HepG2 (cell line): ENCODE results near the gene ADIRF. TPM values are rescaled to one million over a fixed set of nuclear protein-coding genes. Genes with fewer than 3 reads are reported as not detected.

Source experiments
- ATAC-seq: fragments of 200-7000 bp; cut with Tn5 transposase; 3 replicates; pipeline ENCODE4 v1.9.1; 2020; ENCODE audit warnings: mild to moderate bottlenecking, moderate library complexity
- BruUV-seq: library from RNA; stranded (reverse); fragments of 400-500 nt; replicated peaks from 2 replicates; lab custom pipeline; 2021; lab: Mats Ljungman, UMichigan
- CTCF ChIA-PET: fragments of 300-600 bp; formaldehyde crosslinking; extraction: SDS; loops from one replicate; lab custom pipeline; 2021; ENCODE audit warnings: low total read pairs, inconsistent platforms, low intra/inter-chr PET ratio; lab: Yijun Ruan, JAX
- POLR2A ChIA-PET: fragments of 350-600 bp; sonication (Branson Sonifier 250); formaldehyde crosslinking; loops from one replicate; lab custom pipeline; 2020; ENCODE audit warnings: antibody characterized with exemption, inconsistent platforms; lab: Yijun Ruan, JAX
- DNase-seq: peaks from one replicate; pipeline ENCODE4 v3.0.0-alpha.2; 2015; ENCODE audit warnings: low spot score
- FAIRE-seq: peaks from 3 replicates; lab custom pipeline; 2011; peaks lifted over from hg19 to GRCh38; lab: Jason Lieb, UNC
- H2AFZ ChIP-seq: one replicate; pipeline ENCODE4 v1.6.1; 2011; ENCODE audit warnings: low read length, inconsistent platforms
- H3K27ac ChIP-seq: fragments of 300-600 bp; 3 replicates; pipeline ENCODE4 v1.8.0; 2011; ENCODE audit warnings: mixed run types, mild to moderate bottlenecking, mixed read lengths, low read length, inconsistent platforms; ENCODE audit not compliant: insufficient read depth; ENCODE audit errors: extremely low read length
- H3K27me3 ChIP-seq, 2 experiments: fragments of 200-600 bp in 1 of 2; 2 replicates in 1 of 2; 3 replicates in 1 of 2; pipeline versions ENCODE4 v1.6.0 to v1.8.0; 2011; ENCODE audit warnings: low read length in 2 of 2, mild to moderate bottlenecking in 2 of 2, moderate library complexity in 2 of 2, inconsistent platforms in 1 of 2; ENCODE audit not compliant: insufficient read depth in 2 of 2, control insufficient read depth in 1 of 2
- H3K36me3 ChIP-seq, 2 experiments: fragments of 200-600 bp in 1 of 2; replicated peaks in 1 of 2; 2 replicates in 1 of 2; 3 replicates in 1 of 2; pipeline versions ENCODE4 v1.5.1 to v1.8.0; 2011; ENCODE audit warnings: low read length in 2 of 2, inconsistent platforms in 1 of 2; ENCODE audit not compliant: insufficient read depth in 2 of 2, control insufficient read depth in 1 of 2
- H3K4me1 ChIP-seq: 2 replicates; pipeline ENCODE4 v1.5.1; 2012; ENCODE audit warnings: low read length, inconsistent platforms; ENCODE audit not compliant: insufficient read depth
- H3K4me2 ChIP-seq: 2 replicates; pipeline ENCODE4 v1.6.0; 2011; ENCODE audit warnings: low read depth, low read length, inconsistent platforms
- H3K4me3 ChIP-seq, 3 experiments: fragments of 200-600 bp in 1 of 3; sonication (generic), shearing (Covaris generic) in 1 of 3; replicated peaks in 1 of 3; 2 replicates each; pipeline ENCODE4 v1.5.1; 2011 to 2016; ENCODE audit warnings: low read length in 3 of 3, inconsistent platforms in 2 of 3, low read depth in 2 of 3, mild to moderate bottlenecking in 2 of 3, control low read depth in 1 of 3, mixed read lengths in 1 of 3; ENCODE audit not compliant: insufficient read depth in 1 of 3
- H3K79me2 ChIP-seq: one replicate; pipeline ENCODE4 v1.6.1; 2011; ENCODE audit warnings: low read length, inconsistent platforms; ENCODE audit not compliant: insufficient read depth
- H3K9ac ChIP-seq: 2 replicates; pipeline ENCODE4 v1.6.0; 2011; ENCODE audit warnings: mild to moderate bottlenecking, low read depth, low read length, inconsistent platforms; ENCODE audit not compliant: insufficient read depth
- H3K9me3 ChIP-seq: 2 replicates; pipeline ENCODE4 v1.5.1; 2012; ENCODE audit warnings: mild to moderate bottlenecking, low read length
- H4K20me1 ChIP-seq: 2 replicates; pipeline ENCODE4 v1.6.0; 2011; ENCODE audit warnings: inconsistent platforms, mild to moderate bottlenecking, low read length, moderate library complexity; ENCODE audit not compliant: insufficient read depth
- ZNF256 ChIP-seq: sonication (generic); formaldehyde crosslinking; conservative IDR thresholded peaks from 2 replicates; pipeline ENCODE4 v1.4.0; 2020; ENCODE audit warnings: missing genetic modification reagents
- ZNF589 ChIP-seq: sonication (generic); formaldehyde crosslinking; conservative IDR thresholded peaks from 2 replicates; pipeline ENCODE4 v1.8.0; 2022; ENCODE audit warnings: mild to moderate bottlenecking, moderate library complexity, missing genetic modification reagents
- ZNF678 ChIP-seq: sonication (generic); formaldehyde crosslinking; IDR thresholded peaks from 2 replicates; pipeline ENCODE4 v1.4.0; 2020; ENCODE audit warnings: mild to moderate bottlenecking, missing genetic modification reagents
- WGBS: methylation state at CpG from one replicate; pipeline ENCODE4 v1.1.6; 2017; ENCODE audit warnings: low lambda C conversion rate; 5-methylcytosine and 5-hydroxymethylcytosine counted together
- in situ Hi-C: cut with HindIII; loops from 2 replicates; pipeline ENCODE4 v1.10.0; 2017; ENCODE audit warnings: low pct_unique_long_range_greater_than_20kb; ENCODE audit not compliant: extremely low pct_ligation_motif_present
- intact Hi-C: fragments of 100-400 bp; cut with micrococcal nuclease; formaldehyde crosslinking; loops from one replicate; pipeline ENCODE4 v1.10.0; 2022; ENCODE audit not compliant: unreplicated experiment
- polyA plus RNA-seq, 8 experiments: library from polyadenylated mRNA; depleted of rRNA in 3 of 8; stranded (reverse) in 7 of 8; unstranded in 1 of 8; fragments of >200 nt; fragmentation: Illumina TruSeq in 4 of 8; extraction: Trizol in 4 of 8; gene quantifications; 2 replicates each; pipeline versions ENCODE4 v1.2.1 to v1.2.3, GENCODE V29; 2011 to 2016; ENCODE audit warnings: low read depth in 4 of 8, missing spikeins in 1 of 8, mixed read lengths in 1 of 8; ENCODE audit not compliant: insufficient read depth in 1 of 8
- total RNA-seq, 5 experiments: library from RNA; depleted of rRNA; stranded (reverse); fragments of >200 nt; fragmentation: Illumina TruSeq; extraction: Trizol; gene quantifications; 2 replicates each; pipeline ENCODE4 v1.2.3, GENCODE V29; 2016; ENCODE audit warnings: low read depth in 1 of 5
- TF ChIP-seq, protein P1 (sequence below): IDR thresholded peaks from 2 replicates; pipeline ENCODE4 v1.6.1; 2016
- TF ChIP-seq, protein P2 (sequence below): sonication (generic); formaldehyde crosslinking; IDR thresholded peaks from 2 replicates; pipeline ENCODE4 v1.4.0; 2020; ENCODE audit warnings: missing genetic modification reagents, mild to moderate bottlenecking, borderline replicate concordance
- TF ChIP-seq, protein P3 (sequence below): sonication (generic); formaldehyde crosslinking; IDR thresholded peaks from 2 replicates; pipeline ENCODE4 v1.4.0; 2020; ENCODE audit warnings: missing genetic modification reagents, borderline replicate concordance

The ADIRF gene
- total and polyA plus RNA-seq, 2 of the 13 experiments (the other 11 are each of a cell fraction or from before 2014, with no cell fraction given) = 0.13 to 0.40 TPM

DNA sequence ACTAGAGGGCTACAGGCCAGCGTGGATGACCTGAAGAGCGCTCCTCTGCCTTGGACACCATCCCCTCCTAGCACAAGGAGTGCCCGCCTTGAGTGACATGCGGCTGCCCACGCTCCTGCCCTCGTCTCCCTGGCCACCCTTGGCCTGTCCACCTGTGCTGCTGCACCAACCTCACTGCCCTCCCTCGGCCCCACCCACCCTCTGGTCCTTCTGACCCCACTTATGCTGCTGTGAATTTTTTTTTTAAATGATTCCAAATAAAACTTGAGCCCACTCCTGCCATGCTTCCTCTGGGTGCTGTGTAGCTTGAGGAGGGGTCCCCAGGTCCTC, 5.3 kb upstream of the ADIRF start:
- H3K36me3 ChIP-seq = no peaks in the 10 kb centered on the region
- DNase-seq (no peak), ATAC-seq (no peak), FAIRE-seq (no peak)
- H3K9me3 ChIP-seq = no peaks in the 10 kb centered on the region
- H3K9ac ChIP-seq = no peak overlapping the region
- peaks cover 6 to 57% of the 10 kb centered on the region in 2 experiments; a peak in 4 of 5 replicates for H3K27me3 ChIP-seq
- no peak overlapping the region for H3K4me2 ChIP-seq
- ChIA-PET POLR2A (no interaction called here), CTCF (no interaction called here)
- H3K4me3 ChIP-seq = no peak overlapping the region
- in situ Hi-C loops (no loop called here), intact Hi-C loops (no loop called here)
- H3K4me1 ChIP-seq = peaks cover 59% of the 10 kb centered on the region
- no peak overlapping the region for H2AFZ ChIP-seq
- TF ChIP-seq ZNF589 = no peak
- WGBS = 38% methylated on average over 5 of the region's 7 CpGs
- H3K79me2 ChIP-seq = no peaks in the 10 kb centered on the region
- BruUV-seq = no TSS peak
- H4K20me1 ChIP-seq = no peaks in the 10 kb centered on the region
- no peak overlapping the region for H3K27ac ChIP-seq

DNA sequence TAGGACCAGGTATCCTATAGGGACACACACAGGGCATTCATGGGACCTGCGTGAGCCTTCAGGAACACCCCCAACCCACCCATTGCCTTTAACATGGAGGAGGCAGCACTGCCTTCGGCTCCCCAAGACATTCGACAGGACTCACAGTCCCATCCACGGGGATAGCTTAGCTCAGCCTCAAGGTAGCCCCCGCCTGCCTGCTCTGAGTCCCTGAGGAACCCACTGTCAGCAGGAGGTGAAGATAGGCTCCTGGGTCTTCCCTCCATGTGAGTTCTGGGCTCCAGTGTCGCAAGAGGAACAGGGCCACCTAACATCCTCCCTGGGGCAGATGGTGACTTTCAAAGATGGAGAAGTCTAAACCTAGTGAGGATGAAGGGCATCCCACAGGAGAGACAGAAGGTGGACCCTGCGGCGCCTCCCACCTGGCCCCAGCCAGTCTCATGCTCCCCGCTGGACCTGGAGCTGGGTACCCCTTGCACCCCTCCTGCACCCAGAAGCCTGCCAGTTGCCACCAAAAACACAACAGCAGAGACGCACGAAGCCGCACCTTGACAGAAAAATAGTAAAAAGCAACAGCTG, 4.9 kb upstream of the ADIRF start:
- Histone ChIP-seq H3K27me3 (peaks cover 6 to 59% of the 10 kb centered on the region in 2 experiments; a peak in 4 of 5 replicates), H3K9ac (no peak overlapping the region), H3K4me1 (peaks cover 57% of the 10 kb centered on the region), H3K9me3 (no peaks in the 10 kb centered on the region), H3K36me3 (no peaks in the 10 kb centered on the region), H3K79me2 (no peaks in the 10 kb centered on the region), H4K20me1 (no peaks in the 10 kb centered on the region), H3K4me2 (no peak overlapping the region)
- no peak for DNase-seq
- 48% methylated on average over 11 of the region's 12 CpGs for WGBS
- ATAC-seq = no peak
- in situ Hi-C loops = no loop called here
- no TSS peak for BruUV-seq
- intact Hi-C loops = no loop called here
- POLR2A ChIA-PET = no interaction called here
- CTCF ChIA-PET = no interaction called here
- TF ChIP-seq, protein P1, sequence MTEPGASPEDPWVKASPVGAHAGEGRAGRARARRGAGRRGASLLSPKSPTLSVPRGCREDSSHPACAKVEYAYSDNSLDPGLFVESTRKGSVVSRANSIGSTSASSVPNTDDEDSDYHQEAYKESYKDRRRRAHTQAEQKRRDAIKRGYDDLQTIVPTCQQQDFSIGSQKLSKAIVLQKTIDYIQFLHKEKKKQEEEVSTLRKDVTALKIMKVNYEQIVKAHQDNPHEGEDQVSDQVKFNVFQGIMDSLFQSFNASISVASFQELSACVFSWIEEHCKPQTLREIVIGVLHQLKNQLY (CRISPR knock-in tag) = no peak
- TF ChIP-seq ZNF678 (CRISPR knock-in tag) = no peak
- TF ChIP-seq ZNF256 (CRISPR knock-in tag) = no peak
- TF ChIP-seq, protein P2, sequence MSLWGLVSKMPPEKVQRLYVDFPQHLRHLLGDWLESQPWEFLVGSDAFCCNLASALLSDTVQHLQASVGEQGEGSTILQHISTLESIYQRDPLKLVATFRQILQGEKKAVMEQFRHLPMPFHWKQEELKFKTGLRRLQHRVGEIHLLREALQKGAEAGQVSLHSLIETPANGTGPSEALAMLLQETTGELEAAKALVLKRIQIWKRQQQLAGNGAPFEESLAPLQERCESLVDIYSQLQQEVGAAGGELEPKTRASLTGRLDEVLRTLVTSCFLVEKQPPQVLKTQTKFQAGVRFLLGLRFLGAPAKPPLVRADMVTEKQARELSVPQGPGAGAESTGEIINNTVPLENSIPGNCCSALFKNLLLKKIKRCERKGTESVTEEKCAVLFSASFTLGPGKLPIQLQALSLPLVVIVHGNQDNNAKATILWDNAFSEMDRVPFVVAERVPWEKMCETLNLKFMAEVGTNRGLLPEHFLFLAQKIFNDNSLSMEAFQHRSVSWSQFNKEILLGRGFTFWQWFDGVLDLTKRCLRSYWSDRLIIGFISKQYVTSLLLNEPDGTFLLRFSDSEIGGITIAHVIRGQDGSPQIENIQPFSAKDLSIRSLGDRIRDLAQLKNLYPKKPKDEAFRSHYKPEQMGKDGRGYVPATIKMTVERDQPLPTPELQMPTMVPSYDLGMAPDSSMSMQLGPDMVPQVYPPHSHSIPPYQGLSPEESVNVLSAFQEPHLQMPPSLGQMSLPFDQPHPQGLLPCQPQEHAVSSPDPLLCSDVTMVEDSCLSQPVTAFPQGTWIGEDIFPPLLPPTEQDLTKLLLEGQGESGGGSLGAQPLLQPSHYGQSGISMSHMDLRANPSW (CRISPR knock-in tag) = no peak
- TF ChIP-seq, protein P3, sequence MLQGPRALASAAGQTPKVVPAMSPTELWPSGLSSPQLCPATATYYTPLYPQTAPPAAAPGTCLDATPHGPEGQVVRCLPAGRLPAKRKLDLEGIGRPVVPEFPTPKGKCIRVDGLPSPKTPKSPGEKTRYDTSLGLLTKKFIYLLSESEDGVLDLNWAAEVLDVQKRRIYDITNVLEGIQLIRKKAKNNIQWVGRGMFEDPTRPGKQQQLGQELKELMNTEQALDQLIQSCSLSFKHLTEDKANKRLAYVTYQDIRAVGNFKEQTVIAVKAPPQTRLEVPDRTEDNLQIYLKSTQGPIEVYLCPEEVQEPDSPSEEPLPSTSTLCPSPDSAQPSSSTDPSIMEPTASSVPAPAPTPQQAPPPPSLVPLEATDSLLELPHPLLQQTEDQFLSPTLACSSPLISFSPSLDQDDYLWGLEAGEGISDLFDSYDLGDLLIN (CRISPR knock-in tag) = no peak
- TF ChIP-seq, all 625 proteins: peak for 0
- no peak for FAIRE-seq
- Histone ChIP-seq H3K27ac (no peak overlapping the region), H2AFZ (no peak overlapping the region), H3K4me3 (no peak overlapping the region)
